GM21723 (cell line): ENCODE measurements around the gene GPR39.

Experiments
- ATAC-seq: cut with Tn5 transposase; IDR thresholded peaks from one replicate; pipeline ENCODE4 v1.9.1; 2021; ENCODE audit warnings: mild to moderate bottlenecking, moderate library complexity; ENCODE audit not compliant: unreplicated experiment

The GPR39 gene

GRCh38 chr2:132441051-132441450 is 24.4 kb downstream of the GPR39 start:
- no peak for ATAC-seq

GRCh38 chr2:132442278-132442677 is 25.7 kb downstream of the GPR39 start:
- ATAC-seq: no peak

DNA sequence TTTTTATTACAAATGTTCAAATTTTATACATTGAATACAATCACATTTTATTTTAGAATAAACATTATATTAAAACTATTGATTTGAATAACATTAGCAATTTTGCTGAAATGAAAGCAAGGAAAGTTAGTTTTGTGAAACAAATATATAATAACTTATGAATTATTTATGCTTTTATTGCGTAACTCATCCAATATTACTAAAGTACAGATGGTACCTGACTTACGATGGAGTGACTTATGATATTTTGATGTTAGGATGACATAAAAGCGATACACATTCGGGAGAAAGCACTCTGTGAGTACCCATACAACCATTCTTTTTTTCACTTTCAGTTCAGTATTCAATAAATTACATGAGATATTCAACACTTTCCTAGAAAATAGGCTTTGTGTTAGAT is 26.5 kb downstream of the GPR39 start:
- no peak for ATAC-seq

- no peak for ATAC-seq
These were observed 29.8 kb downstream of the GPR39 start for GRCh38 chr2:132446444-132446843.

DNA sequence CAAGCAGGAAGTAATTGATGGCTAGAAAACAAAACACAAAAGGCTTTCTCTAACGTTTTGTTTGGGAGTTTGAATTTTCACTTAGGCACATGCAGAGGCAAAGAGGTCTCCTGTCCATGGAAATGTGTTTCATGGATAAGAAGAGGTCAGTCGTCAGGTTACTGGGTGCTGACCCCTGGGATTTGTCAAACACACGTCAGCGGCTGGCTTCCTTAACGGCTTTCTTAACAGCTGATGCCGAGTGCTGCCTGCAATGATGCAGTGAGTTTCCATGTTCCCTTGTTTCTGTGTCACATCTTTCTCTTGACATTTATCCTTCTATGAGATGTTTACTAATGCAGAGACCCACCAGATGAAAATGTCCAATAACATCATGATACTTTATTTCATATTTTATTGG is 31.7 kb downstream of the GPR39 start:
- no peak for ATAC-seq

GRCh38 chr2:132448771-132449170 is 32.2 kb downstream of the GPR39 start:
- no peak for ATAC-seq

DNA sequence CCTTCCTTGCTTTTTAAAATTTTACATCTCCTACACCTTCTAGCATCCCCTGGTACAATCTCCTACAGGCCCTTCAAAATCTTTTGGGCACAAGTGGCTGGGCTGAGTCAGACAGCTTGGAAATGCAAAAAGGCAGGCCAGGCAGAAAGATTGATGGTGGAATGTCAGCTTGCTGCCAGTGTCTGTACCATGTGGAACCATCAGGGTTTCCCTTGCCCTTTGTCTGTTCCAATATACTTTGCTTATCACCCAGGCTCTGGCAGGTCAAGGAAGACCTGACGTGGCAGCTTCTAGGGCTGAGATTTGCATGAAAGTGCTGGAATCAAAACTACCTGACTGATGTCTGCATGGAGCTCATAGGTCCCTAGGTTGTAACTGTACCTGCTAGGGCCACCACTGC is 33.3 kb downstream of the GPR39 start:
- no peak for ATAC-seq

GRCh38 chr2:132460781-132461180 is 44.2 kb downstream of the GPR39 start:
- ATAC-seq: no peak

- ATAC-seq: no peak
These were observed 45.6 kb downstream of the GPR39 start for GRCh38 chr2:132462236-132462635.

- no peak for ATAC-seq
These were observed 47.1 kb downstream of the GPR39 start for GRCh38 chr2:132463719-132464118.

- ATAC-seq: no peak
These were observed 49.3 kb downstream of the GPR39 start for GRCh38 chr2:132465917-132466316.

DNA sequence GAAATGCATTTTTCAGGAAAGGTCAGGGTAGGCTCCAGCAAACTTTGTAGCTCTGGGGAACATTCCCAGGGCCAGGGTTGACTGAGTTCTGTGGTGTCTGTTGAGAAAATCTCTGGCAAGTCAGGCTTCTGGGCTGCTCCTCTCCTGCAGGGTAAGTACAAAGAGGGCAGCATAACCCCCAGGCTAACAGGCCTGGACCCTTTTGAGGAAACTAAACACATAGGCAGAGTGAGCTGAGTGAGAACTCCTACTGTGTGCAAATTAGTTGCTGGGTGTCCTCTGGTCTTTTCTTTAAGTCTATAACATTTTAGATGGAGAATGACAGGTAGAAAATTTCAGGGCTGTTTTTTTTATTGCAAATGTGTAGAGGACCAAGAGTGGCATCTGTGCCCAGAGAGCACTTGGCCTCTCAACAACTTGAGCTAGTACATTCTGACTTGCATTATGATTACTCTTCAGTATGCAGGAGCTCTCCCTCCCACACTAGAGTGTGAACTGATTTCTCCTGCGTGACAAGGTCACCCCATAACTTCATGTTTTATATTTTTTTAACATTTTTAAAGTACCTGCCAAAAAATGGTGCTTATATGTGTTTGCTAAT is 49.9 kb downstream of the GPR39 start:
- no peak for ATAC-seq

DNA sequence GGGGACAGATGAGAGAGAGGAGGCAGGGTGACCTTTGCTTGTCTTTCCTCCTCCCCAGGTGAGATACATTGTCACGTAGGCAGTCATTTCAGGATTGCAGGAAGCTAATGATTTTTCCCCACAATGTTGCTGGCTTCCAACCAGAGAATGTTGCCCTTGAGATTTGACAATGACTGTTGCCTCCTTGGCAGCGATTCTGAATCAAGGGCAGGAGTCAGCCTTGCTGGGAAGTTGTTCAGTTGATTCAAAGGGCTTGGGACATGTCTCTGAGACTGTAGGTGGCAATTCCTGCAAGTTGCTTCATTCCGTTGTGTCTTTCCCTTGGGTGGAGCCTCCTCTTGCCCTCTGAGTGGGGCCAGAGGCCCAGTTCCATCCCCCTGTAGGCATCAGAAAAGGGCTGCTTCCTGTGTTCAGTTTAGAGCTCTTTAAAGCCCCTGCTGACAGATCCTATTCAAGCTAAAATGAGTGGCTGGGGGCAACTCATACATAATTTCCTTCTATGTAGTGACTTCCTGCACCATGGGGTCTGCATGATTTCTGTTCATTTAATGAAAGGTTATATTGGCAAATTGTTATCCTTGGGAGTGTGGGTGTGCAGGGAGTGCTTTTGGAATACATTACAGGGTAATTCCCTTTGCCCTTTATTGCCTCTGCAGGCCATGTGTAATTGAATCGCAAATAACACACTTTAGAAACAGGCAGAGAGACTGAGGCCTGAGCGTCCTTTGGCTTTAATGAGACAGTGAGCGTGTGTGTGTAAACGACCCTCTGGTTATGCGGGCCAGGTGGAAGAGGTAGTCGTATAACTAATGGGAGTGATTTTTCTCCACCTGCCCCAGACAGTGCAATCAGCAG is 52.4 kb downstream of the GPR39 start:
- ATAC-seq: no peak

- ATAC-seq: no peak
These were observed 54.1 kb downstream of the GPR39 start for GRCh38 chr2:132470746-132471145.

DNA sequence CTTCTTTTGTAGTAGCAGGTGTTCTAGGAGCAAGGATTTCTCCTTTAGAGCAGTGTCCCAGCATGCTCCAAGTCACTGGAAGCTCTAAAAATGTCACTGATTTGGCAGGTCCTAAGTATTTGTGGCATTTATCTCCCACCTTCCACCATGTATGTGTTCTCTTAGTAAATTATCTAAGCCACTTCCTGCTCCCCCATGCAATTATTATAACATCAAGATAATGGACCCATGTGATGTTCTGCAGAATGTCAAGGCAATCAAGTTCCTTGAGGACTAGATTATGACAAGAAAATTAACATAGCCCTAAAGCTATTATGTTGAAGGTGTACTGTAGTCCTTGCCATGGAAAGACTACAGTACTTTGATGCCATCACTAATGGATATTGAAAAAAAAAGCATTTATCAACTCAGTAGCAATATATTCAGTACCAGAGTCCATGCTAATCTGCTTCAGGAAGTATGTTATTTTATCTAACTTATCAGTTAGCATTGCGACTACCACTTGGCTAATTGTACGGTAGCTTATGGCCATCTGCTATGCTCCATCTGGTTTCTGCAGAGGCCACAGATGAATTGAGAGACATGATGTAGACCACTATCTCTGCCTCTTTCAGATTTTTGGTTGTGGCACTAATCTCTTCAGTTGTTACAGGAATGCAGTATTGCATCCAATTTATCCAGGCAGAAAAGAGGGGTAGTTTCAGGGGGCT is 56.7 kb downstream of the GPR39 start:
- no peak for ATAC-seq

DNA sequence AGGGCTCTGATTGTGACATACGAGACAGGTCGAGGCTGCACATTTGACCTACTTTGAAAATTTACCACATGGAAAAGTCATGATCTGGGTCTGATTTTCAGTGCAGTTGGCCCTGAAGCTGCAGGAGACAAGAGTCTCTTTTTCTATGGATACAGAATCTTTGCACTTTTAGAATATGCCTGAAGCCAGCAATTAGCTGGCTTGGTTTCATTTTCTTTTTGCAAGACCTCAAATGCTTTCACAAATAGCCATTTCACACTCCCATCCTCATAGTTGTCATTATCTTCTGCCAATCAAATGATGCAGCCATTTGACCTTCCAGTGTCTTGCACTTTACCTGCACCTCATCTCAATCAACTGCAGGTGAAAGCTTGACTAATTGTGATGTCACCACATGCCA is 59.0 kb downstream of the GPR39 start:
- ATAC-seq: no peak

DNA sequence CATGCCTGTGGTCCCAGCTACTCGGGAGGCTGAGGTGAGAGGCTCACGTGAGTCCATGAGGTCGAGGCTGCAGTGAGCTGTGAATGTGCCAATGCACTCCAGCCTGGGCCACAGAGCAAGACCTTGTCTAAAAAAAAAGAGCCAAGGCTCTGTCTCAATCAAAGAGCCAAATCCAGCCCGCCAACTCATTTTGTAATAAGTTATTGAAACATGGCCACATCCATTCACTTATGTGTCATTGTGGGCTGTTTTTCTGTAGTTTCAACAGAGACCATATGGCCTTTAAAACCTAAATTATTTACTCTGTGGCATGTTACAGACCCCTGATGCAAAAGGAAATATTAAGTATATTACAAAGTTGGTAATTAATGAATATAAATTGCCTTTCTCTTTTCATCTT is 60.8 kb downstream of the GPR39 start:
- no peak for ATAC-seq

GRCh38 chr2:132477962-132478361 is 61.4 kb downstream of the GPR39 start:
- no peak for ATAC-seq

GRCh38 chr2:132478461-132479105 is 62.0 kb downstream of the GPR39 start:
- ATAC-seq: no peak

DNA sequence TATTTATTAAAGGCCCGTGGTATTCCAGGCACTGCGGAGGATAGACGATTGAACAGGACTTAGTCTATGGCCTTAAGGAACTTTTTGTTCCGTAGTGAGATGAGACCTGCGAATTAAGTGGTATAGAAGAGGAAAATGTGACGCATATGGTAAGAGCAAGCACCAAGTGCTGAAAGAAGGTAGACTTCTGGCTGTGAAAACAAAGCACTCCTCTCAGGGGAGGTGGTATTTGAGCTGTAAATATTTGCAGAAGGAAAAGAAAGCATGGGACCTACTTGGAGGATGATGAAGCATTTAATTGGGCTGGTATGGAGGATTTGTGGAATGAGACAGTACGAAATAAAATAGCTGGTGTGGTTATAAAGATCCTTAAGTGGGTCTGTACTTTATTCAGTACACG is 62.5 kb downstream of the GPR39 start:
- ATAC-seq: no peak

DNA sequence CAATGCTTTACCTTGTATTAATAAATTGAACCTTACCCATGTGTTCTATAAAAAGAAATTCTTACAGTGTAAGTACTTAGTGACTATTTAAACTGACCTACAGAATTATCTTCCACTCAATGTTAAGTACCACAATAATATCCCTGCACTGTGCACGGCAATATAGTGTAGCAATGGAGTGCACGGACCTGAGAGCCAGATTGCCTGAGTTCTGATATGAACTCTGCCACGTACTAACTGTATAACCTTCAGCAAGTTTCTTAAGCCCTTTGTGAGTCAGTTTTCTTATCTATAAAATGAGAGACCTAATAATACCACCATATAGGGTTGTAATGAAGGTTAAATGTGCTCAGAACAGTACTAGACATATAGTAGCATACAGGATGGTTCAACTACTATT is 66.2 kb downstream of the GPR39 start:
- ATAC-seq: no peak
